ENCODE results near the gene CEP57. TPM values are rescaled to one million over a fixed set of nuclear protein-coding genes. Genes with fewer than 3 reads are reported as not detected.
A peak's percentile ranks its signal among the peaks of the same experiment; 100 is the strongest.

The CEP57 gene
- polyA plus RNA-seq, 2 donors: 10.6 to 11.1 TPM

DNA sequence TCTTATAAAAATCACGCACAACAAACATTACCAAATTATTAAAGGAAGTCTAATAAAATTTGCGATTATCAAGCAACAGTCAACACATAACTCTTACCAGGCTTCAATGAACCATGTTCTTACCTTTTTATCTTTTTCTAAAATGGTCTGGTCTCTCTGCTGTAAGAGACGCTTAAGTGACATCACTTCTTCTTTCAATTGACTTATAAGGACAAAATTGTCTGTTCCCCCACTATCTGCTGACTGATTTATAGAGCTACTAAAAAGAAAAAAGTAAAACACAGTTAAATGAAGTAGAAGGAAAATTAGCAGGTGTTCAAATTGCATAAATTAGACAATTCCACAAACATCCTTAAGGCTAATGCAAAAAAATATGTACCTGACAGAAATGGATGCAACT, 11.6 kb upstream of the CEP57 start:
- Histone ChIP-seq H3K27ac (ENCODE audit: low read depth in 2 of 2, low read length in 1 of 2) (no peak overlapping the region), H3K9me3 (ENCODE audit: control insufficient read depth in 2 of 2, insufficient read depth in 1 of 2, low read depth in 1 of 2, low read length in 1 of 2) (no peaks in the 10 kb centered on the region), H3K27me3 (ENCODE audit: control insufficient read depth in 1 of 2, insufficient read depth in 2 of 2, low read length in 2 of 2) (no peaks in the 10 kb centered on the region), H3K36me3 (ENCODE audit: control insufficient read depth in 2 of 2, insufficient read depth in 2 of 2, low read length in 1 of 2) (no peaks in the 10 kb centered on the region), H3K4me1 (ENCODE audit: control insufficient read depth in 2 of 2, insufficient read depth in 2 of 2, low read length in 1 of 2) (no peaks in the 10 kb centered on the region), H3K4me3 (ENCODE audit: low read depth in 1 of 2, low read length in 2 of 2) (no peak overlapping the region)
- WGBS, 2 donors: 93 to 95% methylated on average over 3 of the region's 3 CpGs

- no peak overlapping the region for H3K4me3 ChIP-seq (ENCODE audit: low read depth in 1 of 2, low read length in 2 of 2)
- H3K27ac ChIP-seq (ENCODE audit: low read depth in 2 of 2, low read length in 1 of 2): no peak overlapping the region
- WGBS, 2 donors: 86 to 90% methylated on average over 2 of the region's 2 CpGs
- no peaks in the 10 kb centered on the region for H3K36me3 ChIP-seq (ENCODE audit: control insufficient read depth in 2 of 2, insufficient read depth in 2 of 2, low read length in 1 of 2)
- no peaks in the 10 kb centered on the region for H3K27me3 ChIP-seq (ENCODE audit: control insufficient read depth in 1 of 2, insufficient read depth in 2 of 2, low read length in 2 of 2)
- no peaks in the 10 kb centered on the region for H3K9me3 ChIP-seq (ENCODE audit: control insufficient read depth in 2 of 2, insufficient read depth in 1 of 2, low read depth in 1 of 2, low read length in 1 of 2)
- no peaks in the 10 kb centered on the region for H3K4me1 ChIP-seq (ENCODE audit: control insufficient read depth in 2 of 2, insufficient read depth in 2 of 2, low read length in 1 of 2)
Measured at GRCh38 chr11:95780544-95780943, 9.8 kb upstream of the CEP57 start.

- H3K27ac ChIP-seq (ENCODE audit: low read depth in 2 of 2, low read length in 1 of 2): peak overlapping the region; percentile 99 to 100
- no peaks in the 10 kb centered on the region for H3K9me3 ChIP-seq (ENCODE audit: control insufficient read depth in 2 of 2, insufficient read depth in 1 of 2, low read depth in 1 of 2, low read length in 1 of 2)
- 0 to 1% methylated on average over 29 to 34 of the region's 34 CpGs for WGBS, 2 donors
- peak overlapping the region; percentile 81 to 90 for H3K4me3 ChIP-seq (ENCODE audit: low read depth in 1 of 2, low read length in 2 of 2)
- peaks cover 0 to 2% of the 10 kb centered on the region in 2 donors for H3K4me1 ChIP-seq (ENCODE audit: control insufficient read depth in 2 of 2, insufficient read depth in 2 of 2, low read length in 1 of 2)
- no peaks in the 10 kb centered on the region for H3K27me3 ChIP-seq (ENCODE audit: control insufficient read depth in 1 of 2, insufficient read depth in 2 of 2, low read length in 2 of 2)
- H3K36me3 ChIP-seq (ENCODE audit: control insufficient read depth in 2 of 2, insufficient read depth in 2 of 2, low read length in 1 of 2): no peaks in the 10 kb centered on the region
Measured at GRCh38 chr11:95788921-95789505, 1.3 kb upstream of the CEP57 start.

DNA sequence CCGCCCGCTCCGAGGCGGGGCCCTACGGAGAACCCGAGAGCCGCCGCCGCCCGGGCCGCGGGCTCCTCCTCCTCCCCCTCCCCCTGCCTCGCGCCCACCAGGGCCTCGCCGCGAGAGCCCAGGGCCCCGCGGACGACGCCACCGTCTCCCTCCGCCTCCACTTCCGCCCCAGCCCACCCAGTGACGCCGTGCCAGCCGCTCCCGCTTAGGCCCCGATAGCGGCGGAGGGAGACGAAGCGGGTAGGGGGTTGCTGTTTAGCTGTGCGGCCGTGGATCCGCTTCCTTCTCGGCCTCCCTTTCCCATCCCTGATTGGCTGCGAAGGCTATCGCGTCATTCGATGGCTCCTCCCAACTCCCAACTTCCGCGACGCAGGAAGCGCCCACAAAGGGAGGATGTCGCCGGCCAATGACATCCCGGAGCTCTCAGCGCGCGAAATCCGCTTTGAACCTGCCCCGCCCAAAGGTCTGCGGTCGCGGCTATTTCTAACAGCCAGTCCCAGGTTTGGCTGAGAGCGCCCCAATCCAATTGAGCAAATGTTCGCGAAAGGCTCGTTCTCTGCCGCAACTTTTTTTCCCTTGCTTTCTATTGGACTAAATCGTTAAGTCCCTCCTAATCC, 684 bp upstream of the CEP57 start, which contains the start of gene FAM76B:
TSS of gene FAM76B (minus strand) at position 277 of the 617 bp plus-strand sequence. CDS start 304 bp downstream, outside the sequence.
- no peaks in the 10 kb centered on the region for H3K9me3 ChIP-seq (ENCODE audit: control insufficient read depth in 2 of 2, insufficient read depth in 1 of 2, low read depth in 1 of 2, low read length in 1 of 2)
- 0 to 1% methylated on average over 33 to 62 of the region's 62 CpGs for WGBS, 2 donors

GRCh38 chr11:95790933-95791708, 823 bp downstream of the CEP57 start:
- no peaks in the 10 kb centered on the region for H3K9me3 ChIP-seq (ENCODE audit: control insufficient read depth in 2 of 2, insufficient read depth in 1 of 2, low read depth in 1 of 2, low read length in 1 of 2)
- peaks cover 0 to 2% of the 10 kb centered on the region in 2 donors for H3K4me1 ChIP-seq (ENCODE audit: control insufficient read depth in 2 of 2, insufficient read depth in 2 of 2, low read length in 1 of 2)
- WGBS, 2 donors: 4 to 5% methylated on average over 29 of the region's 29 CpGs
- H3K36me3 ChIP-seq (ENCODE audit: control insufficient read depth in 2 of 2, insufficient read depth in 2 of 2, low read length in 1 of 2): no peaks in the 10 kb centered on the region
- H3K27me3 ChIP-seq (ENCODE audit: control insufficient read depth in 1 of 2, insufficient read depth in 2 of 2, low read length in 2 of 2): no peaks in the 10 kb centered on the region
- H3K27ac ChIP-seq (ENCODE audit: low read depth in 2 of 2, low read length in 1 of 2): peak overlapping the region; percentile 99 to 100
- H3K4me3 ChIP-seq (ENCODE audit: low read depth in 1 of 2, low read length in 2 of 2): peak overlapping the region; percentile 76 to 90

More for the DNA sequence above, 684 bp upstream of the CEP57 start, which contains the start of gene FAM76B:
- H3K36me3 ChIP-seq (ENCODE audit: control insufficient read depth in 2 of 2, insufficient read depth in 2 of 2, low read length in 1 of 2): no peaks in the 10 kb centered on the region
- H3K4me1 ChIP-seq (ENCODE audit: control insufficient read depth in 2 of 2, insufficient read depth in 2 of 2, low read length in 1 of 2): peaks cover 0 to 2% of the 10 kb centered on the region in 2 donors
- H3K27me3 ChIP-seq (ENCODE audit: control insufficient read depth in 1 of 2, insufficient read depth in 2 of 2, low read length in 2 of 2): no peaks in the 10 kb centered on the region
- H3K4me3 ChIP-seq (ENCODE audit: low read depth in 1 of 2, low read length in 2 of 2): peak within 1 kb of the TSS; percentile 81 to 90
- peak within 1 kb of the TSS; percentile 99 to 100 for H3K27ac ChIP-seq (ENCODE audit: low read depth in 2 of 2, low read length in 1 of 2)

- Histone ChIP-seq H3K27me3 (ENCODE audit: control insufficient read depth in 1 of 2, insufficient read depth in 2 of 2, low read length in 2 of 2) (no peaks in the 10 kb centered on the region), H3K4me1 (ENCODE audit: control insufficient read depth in 2 of 2, insufficient read depth in 2 of 2, low read length in 1 of 2) (peaks cover 0 to 2% of the 10 kb centered on the region in 2 donors), H3K4me3 (ENCODE audit: low read depth in 1 of 2, low read length in 2 of 2) (peak overlapping the region in 1 of 2 donors; percentile 90), H3K27ac (ENCODE audit: low read depth in 2 of 2, low read length in 1 of 2) (no peak overlapping the region), H3K36me3 (ENCODE audit: control insufficient read depth in 2 of 2, insufficient read depth in 2 of 2, low read length in 1 of 2) (no peaks in the 10 kb centered on the region), H3K9me3 (ENCODE audit: control insufficient read depth in 2 of 2, insufficient read depth in 1 of 2, low read depth in 1 of 2, low read length in 1 of 2) (no peaks in the 10 kb centered on the region)
- 38 to 45% methylated on average over 8 of the region's 8 CpGs for WGBS, 2 donors
Measured at GRCh38 chr11:95791709-95792033, 1.4 kb downstream of the CEP57 start.

DNA sequence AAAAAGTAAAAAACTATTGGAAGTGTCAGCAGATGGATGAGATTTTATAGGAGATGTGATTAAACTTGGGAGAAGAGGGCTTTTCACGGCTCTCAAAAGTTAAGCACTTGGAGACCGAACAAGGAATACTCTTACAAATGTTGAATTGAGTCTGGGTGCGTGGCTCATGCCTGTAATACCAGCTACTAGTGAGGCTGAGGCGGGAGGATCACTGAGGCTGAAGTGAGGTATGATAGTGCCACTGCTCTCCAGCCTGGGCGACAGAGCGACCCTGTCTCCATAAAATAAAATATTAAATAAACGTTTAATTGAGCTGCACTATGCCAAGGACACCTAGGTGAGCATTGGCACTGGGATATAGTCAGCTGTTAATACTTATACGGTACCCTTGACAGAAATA, 1.9 kb downstream of the CEP57 start:
- Histone ChIP-seq H3K27me3 (ENCODE audit: control insufficient read depth in 1 of 2, insufficient read depth in 2 of 2, low read length in 2 of 2) (no peaks in the 10 kb centered on the region), H3K36me3 (ENCODE audit: control insufficient read depth in 2 of 2, insufficient read depth in 2 of 2, low read length in 1 of 2) (no peaks in the 10 kb centered on the region), H3K27ac (ENCODE audit: low read depth in 2 of 2, low read length in 1 of 2) (no peak overlapping the region), H3K4me1 (ENCODE audit: control insufficient read depth in 2 of 2, insufficient read depth in 2 of 2, low read length in 1 of 2) (peaks cover 0 to 2% of the 10 kb centered on the region in 2 donors), H3K4me3 (ENCODE audit: low read depth in 1 of 2, low read length in 2 of 2) (no peak overlapping the region), H3K9me3 (ENCODE audit: control insufficient read depth in 2 of 2, insufficient read depth in 1 of 2, low read depth in 1 of 2, low read length in 1 of 2) (no peaks in the 10 kb centered on the region)
- WGBS, 2 donors: 74 to 89% methylated on average over 8 of the region's 8 CpGs

DNA sequence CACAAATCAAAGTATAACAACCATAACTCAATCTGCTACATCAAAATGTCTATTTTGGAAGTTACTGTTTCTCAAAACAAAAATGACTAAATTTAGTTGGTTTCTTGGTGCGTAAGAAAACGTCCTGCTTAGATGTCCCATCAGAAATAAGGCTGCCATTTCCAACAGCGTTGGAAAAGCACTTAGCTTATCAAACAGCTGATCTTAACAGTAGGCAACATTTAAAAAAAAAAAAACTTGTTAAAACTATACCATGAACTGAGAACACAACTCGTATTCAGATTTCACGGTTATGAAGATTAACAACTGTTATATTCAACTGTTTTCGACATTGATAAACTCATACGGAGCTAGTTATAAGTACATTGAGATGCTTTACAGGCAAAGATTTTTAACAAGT, 2.4 kb downstream of the CEP57 start:
- H3K9me3 ChIP-seq (ENCODE audit: control insufficient read depth in 2 of 2, insufficient read depth in 1 of 2, low read depth in 1 of 2, low read length in 1 of 2): no peaks in the 10 kb centered on the region
- peaks cover 0 to 2% of the 10 kb centered on the region in 2 donors for H3K4me1 ChIP-seq (ENCODE audit: control insufficient read depth in 2 of 2, insufficient read depth in 2 of 2, low read length in 1 of 2)
- 89 to 92% methylated on average over 7 of the region's 7 CpGs for WGBS, 2 donors
- no peaks in the 10 kb centered on the region for H3K36me3 ChIP-seq (ENCODE audit: control insufficient read depth in 2 of 2, insufficient read depth in 2 of 2, low read length in 1 of 2)
- H3K27ac ChIP-seq (ENCODE audit: low read depth in 2 of 2, low read length in 1 of 2): no peak overlapping the region
- H3K4me3 ChIP-seq (ENCODE audit: low read depth in 1 of 2, low read length in 2 of 2): no peak overlapping the region
- H3K27me3 ChIP-seq (ENCODE audit: control insufficient read depth in 1 of 2, insufficient read depth in 2 of 2, low read length in 2 of 2): no peaks in the 10 kb centered on the region

DNA sequence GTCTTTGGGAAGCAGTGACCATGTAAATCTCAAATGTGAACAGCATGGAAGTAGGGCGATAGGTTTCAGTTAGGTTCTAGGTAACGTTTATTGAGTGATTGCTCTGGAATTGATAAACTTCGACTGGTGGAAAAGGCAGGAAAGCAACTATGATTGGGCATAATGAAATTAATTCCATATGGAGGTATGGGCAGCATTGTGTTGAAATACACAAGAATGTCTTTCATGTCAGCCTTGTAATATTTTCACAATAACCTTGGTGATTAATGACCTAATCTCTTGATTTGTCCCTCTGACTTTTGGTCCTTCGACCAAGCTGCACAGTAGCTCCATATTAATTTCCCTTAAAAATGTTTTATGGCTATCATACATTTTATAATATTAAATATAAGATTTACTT, 2.8 kb downstream of the CEP57 start:
- H3K27me3 ChIP-seq (ENCODE audit: control insufficient read depth in 1 of 2, insufficient read depth in 2 of 2, low read length in 2 of 2): no peaks in the 10 kb centered on the region
- no peak overlapping the region for H3K27ac ChIP-seq (ENCODE audit: low read depth in 2 of 2, low read length in 1 of 2)
- no peaks in the 10 kb centered on the region for H3K36me3 ChIP-seq (ENCODE audit: control insufficient read depth in 2 of 2, insufficient read depth in 2 of 2, low read length in 1 of 2)
- 90 to 92% methylated on average over 4 of the region's 4 CpGs for WGBS, 2 donors
- H3K9me3 ChIP-seq (ENCODE audit: control insufficient read depth in 2 of 2, insufficient read depth in 1 of 2, low read depth in 1 of 2, low read length in 1 of 2): no peaks in the 10 kb centered on the region
- H3K4me3 ChIP-seq (ENCODE audit: low read depth in 1 of 2, low read length in 2 of 2): no peak overlapping the region
- H3K4me1 ChIP-seq (ENCODE audit: control insufficient read depth in 2 of 2, insufficient read depth in 2 of 2, low read length in 1 of 2): peaks cover 0 to 2% of the 10 kb centered on the region in 2 donors

All from esophagus (tissue), 2 donors.